ENCODE data around the gene TUBB1. TPM values are rescaled to one million over a fixed set of nuclear protein-coding genes. Genes with fewer than 3 reads are reported as not detected.

Gene TUBB1
- total and polyA plus RNA-seq, 11 donors: 0.07 to 0.64 (median 0.22) TPM; not detected in 1

- peaks cover 0 to 36% (median 16%) of the 10 kb centered on the region in 12 donors for H3K9me3 ChIP-seq
- intact Hi-C loops (cut with DNase I): no loop called here
- no peak for ATAC-seq
- peaks cover 0 to 6% (median 0%) of the 10 kb centered on the region in 12 donors for H3K4me1 ChIP-seq
- H3K4me3 ChIP-seq: no peak overlapping the region
- TF ChIP-seq, protein P1, sequence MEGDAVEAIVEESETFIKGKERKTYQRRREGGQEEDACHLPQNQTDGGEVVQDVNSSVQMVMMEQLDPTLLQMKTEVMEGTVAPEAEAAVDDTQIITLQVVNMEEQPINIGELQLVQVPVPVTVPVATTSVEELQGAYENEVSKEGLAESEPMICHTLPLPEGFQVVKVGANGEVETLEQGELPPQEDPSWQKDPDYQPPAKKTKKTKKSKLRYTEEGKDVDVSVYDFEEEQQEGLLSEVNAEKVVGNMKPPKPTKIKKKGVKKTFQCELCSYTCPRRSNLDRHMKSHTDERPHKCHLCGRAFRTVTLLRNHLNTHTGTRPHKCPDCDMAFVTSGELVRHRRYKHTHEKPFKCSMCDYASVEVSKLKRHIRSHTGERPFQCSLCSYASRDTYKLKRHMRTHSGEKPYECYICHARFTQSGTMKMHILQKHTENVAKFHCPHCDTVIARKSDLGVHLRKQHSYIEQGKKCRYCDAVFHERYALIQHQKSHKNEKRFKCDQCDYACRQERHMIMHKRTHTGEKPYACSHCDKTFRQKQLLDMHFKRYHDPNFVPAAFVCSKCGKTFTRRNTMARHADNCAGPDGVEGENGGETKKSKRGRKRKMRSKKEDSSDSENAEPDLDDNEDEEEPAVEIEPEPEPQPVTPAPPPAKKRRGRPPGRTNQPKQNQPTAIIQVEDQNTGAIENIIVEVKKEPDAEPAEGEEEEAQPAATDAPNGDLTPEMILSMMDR (IDR thresholded peaks at IDR 0.05): no peak
- TF ChIP-seq POLR2A (IDR thresholded peaks at IDR 0.05): no peak
- WGBS, 4 donors: 84 to 91% (median 87%) methylated on average over 3 of the region's 3 CpGs
- DNase-seq: no peak
- no peaks in the 10 kb centered on the region for H3K27me3 ChIP-seq
- H3K36me3 ChIP-seq: no peaks in the 10 kb centered on the region
- no peak overlapping the region for H3K27ac ChIP-seq
These were observed 45.4 kb upstream of the TUBB1 start for GRCh38 chr20:58973866-58974265.

DNA sequence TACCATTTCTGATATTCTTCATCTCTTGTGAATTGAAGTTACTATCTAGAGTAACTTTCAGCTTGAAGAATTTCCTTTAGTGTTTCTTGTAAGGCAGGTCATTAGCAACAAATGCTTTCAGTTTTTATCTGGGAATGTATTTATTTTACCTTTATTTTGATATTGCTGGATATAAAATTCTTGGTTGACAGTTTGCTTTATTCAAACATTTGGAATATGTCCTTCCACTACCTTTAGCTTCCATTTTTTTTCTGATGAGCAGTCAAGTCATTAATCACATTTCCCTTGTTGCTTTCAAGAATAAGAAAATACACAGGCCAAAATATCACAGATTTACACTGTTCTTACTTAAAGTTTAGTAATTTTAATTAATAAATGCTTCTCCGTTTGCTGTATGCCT, 43.9 kb upstream of the TUBB1 start:
- no peak overlapping the region for H3K4me3 ChIP-seq
- no peaks in the 10 kb centered on the region for H3K27me3 ChIP-seq
- intact Hi-C loops (cut with DNase I): no loop called here
- TF ChIP-seq, protein P1 (IDR thresholded peaks at IDR 0.05): no peak
- no peak for TF ChIP-seq POLR2A (IDR thresholded peaks at IDR 0.05)
- peaks cover 0 to 25% (median 13%) of the 10 kb centered on the region in 12 donors for H3K9me3 ChIP-seq
- H3K4me1 ChIP-seq: peaks cover 0 to 6% (median 0%) of the 10 kb centered on the region in 12 donors
- 89 to 100% (median 94%) methylated on average over 1 of the region's 1 CpG for WGBS, 4 donors
- no peak overlapping the region for H3K27ac ChIP-seq
- no peaks in the 10 kb centered on the region for H3K36me3 ChIP-seq
- DNase-seq: no peak
- no peak for ATAC-seq

GRCh38 chr20:58976061-58976730, 43.0 kb upstream of the TUBB1 start:
- no peaks in the 10 kb centered on the region for H3K27me3 ChIP-seq
- no peak overlapping the region for H3K4me3 ChIP-seq
- DNase-seq: no peak
- no peaks in the 10 kb centered on the region for H3K36me3 ChIP-seq
- no peak for ATAC-seq
- no peak overlapping the region for H3K27ac ChIP-seq
- WGBS, 4 donors: 87 to 91% (median 91%) methylated on average over 3 of the region's 3 CpGs
- H3K4me1 ChIP-seq: peaks cover 0 to 9% (median 0%) of the 10 kb centered on the region in 12 donors
- intact Hi-C loops (cut with DNase I): no loop called here
- TF ChIP-seq, protein P1 (IDR thresholded peaks at IDR 0.05): no peak
- no peak for TF ChIP-seq POLR2A (IDR thresholded peaks at IDR 0.05)
- peaks cover 0 to 25% (median 13%) of the 10 kb centered on the region in 12 donors for H3K9me3 ChIP-seq

DNA sequence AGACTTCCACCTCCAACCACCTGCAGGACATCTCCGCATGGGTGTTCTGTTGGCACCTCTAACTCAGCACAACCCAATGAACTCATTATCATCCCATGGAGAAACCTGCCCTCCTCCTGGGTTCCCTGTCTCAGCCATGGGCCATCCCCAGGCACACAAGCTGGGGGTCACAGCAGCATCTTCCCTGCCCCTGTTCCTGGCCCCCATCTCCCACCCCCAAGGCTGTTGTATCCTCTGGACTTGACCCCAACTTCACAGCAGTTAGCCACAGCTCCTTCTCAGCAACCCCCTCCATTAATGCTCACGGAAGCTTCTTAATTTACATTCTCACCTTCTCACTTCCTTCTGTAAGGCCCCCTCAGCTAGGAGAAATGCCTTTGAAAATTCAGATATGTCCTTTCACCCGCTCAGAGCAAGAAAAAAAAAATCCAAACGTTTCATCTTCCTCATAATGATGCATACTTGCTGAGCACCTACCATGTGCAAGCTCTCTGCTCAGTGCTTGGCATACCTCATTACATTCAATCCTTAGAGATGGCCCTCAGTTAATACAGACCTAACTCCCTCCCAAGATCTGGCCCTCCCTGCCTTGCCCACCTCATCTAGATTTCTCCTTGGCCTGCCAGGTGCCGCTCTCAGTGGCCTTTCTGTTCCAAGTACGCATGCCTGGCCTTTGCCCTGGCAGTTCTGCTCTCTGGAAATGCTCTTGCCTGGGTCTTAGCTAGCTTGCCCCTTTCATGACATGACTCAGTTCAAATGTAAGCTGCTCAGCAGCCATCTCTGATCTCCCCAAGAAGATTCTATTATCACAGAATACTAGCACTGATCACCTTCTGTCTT, 40.7 kb upstream of the TUBB1 start:
- peaks cover 0 to 27% (median 10%) of the 10 kb centered on the region in 12 donors for H3K4me1 ChIP-seq
- no peaks in the 10 kb centered on the region for H3K27me3 ChIP-seq
- no peak for TF ChIP-seq POLR2A (IDR thresholded peaks at IDR 0.05)
- H3K36me3 ChIP-seq: no peaks in the 10 kb centered on the region
- H3K9me3 ChIP-seq: peaks cover 0 to 25% (median 13%) of the 10 kb centered on the region in 12 donors
- 71 to 79% (median 74%) methylated on average over 6 of the region's 6 CpGs for WGBS, 4 donors
- intact Hi-C loops (cut with DNase I): no loop called here
- ATAC-seq: no peak
- H3K27ac ChIP-seq: no peak overlapping the region
- H3K4me3 ChIP-seq: no peak overlapping the region
- DNase-seq: no peak
